DOHH2 (cell line): ENCODE measurements around the gene BMS1.

Experiments
- EZH2phosphoT487 ChIP-seq: fragments of 200-600 bp; sonication (generic); IDR thresholded peaks from 2 replicates; pipeline ENCODE4 v1.6.1; 2017; ENCODE audit warnings: borderline replicate concordance, mild to moderate bottlenecking, antibody characterized with exemption, low read length, moderate library complexity, mixed read lengths
- TF ChIP-seq, protein P1 (sequence below): fragments of 200-600 bp; sonication (generic); IDR thresholded peaks from one replicate; pipeline ENCODE4 v1.5.1; 2014; ENCODE audit warnings: antibody characterized with exemption, mild to moderate bottlenecking, low read depth, low read length; ENCODE audit not compliant: poor library complexity, severe bottlenecking

DNA sequence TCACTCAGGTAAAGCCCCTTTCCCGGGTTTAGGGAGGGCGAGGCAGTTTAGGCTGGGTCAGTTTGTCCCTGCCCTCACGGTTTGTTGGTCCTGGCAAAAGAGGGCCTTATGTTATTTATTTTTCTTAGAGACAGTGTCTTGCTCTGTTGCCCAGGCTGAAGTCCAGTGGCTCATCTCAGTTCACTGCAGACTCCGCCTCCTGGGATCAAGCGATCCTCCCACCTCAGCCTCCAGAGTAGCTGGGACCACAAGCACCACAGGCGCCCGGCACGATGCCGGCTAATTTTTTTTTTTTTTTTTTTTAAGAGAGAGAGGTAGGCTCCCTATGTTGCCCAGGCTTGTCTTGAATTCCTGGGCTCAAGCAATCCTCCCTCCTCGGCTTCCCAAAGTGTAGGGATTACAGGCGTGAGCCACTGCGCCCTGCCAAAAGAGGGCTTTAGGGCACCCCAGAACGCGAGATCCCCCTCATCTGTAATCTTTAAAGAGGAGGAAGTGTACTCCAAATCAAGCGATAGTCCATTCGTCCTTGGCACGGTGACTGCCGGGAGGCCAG is 626 bp upstream of the BMS1 start:
- TF ChIP-seq, protein P1, sequence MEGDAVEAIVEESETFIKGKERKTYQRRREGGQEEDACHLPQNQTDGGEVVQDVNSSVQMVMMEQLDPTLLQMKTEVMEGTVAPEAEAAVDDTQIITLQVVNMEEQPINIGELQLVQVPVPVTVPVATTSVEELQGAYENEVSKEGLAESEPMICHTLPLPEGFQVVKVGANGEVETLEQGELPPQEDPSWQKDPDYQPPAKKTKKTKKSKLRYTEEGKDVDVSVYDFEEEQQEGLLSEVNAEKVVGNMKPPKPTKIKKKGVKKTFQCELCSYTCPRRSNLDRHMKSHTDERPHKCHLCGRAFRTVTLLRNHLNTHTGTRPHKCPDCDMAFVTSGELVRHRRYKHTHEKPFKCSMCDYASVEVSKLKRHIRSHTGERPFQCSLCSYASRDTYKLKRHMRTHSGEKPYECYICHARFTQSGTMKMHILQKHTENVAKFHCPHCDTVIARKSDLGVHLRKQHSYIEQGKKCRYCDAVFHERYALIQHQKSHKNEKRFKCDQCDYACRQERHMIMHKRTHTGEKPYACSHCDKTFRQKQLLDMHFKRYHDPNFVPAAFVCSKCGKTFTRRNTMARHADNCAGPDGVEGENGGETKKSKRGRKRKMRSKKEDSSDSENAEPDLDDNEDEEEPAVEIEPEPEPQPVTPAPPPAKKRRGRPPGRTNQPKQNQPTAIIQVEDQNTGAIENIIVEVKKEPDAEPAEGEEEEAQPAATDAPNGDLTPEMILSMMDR: no peak
- TF ChIP-seq EZH2phosphoT487: no peak
